Hematopoietic multipotent progenitor cell (in vitro differentiated cells): ENCODE data around the gene EXOSC7. TPM values are rescaled to one million over a fixed set of nuclear protein-coding genes. Genes with fewer than 3 reads are reported as not detected.

ENCODE experiments used
- DNase-seq, 3 donors: peaks; one replicate each; pipeline ENCODE4 v3.0.0-alpha.2; 2011 to 2015; ENCODE audit warnings: low read depth in 2 of 3, low spot score in 2 of 3
- total RNA-seq: library from RNA; depleted of rRNA; stranded (reverse); fragments of >200 nt; gene quantifications from one replicate; pipeline ENCODE4 v1.2.3, GENCODE V29; 2012

EXOSC7 gene
- total RNA-seq, 1 donor = 24.2 TPM

- no peak for DNase-seq
Observed at GRCh38 chr3:44991326-44991725, 15.3 kb downstream of the EXOSC7 start.

GRCh38 chr3:44992555-44993470, 16.8 kb downstream of the EXOSC7 start:
- peak in 2 of 3 donors; percentile 17 to 53 for DNase-seq

GRCh38 chr3:44993471-44994205, 17.6 kb downstream of the EXOSC7 start:
- DNase-seq = no peak

- DNase-seq = no peak
Observed at GRCh38 chr3:44995142-44995770, 19.2 kb downstream of the EXOSC7 start.

GRCh38 chr3:44996556-44996969, 20.5 kb downstream of the EXOSC7 start:
- no peak for DNase-seq

GRCh38 chr3:44999782-45000181, 23.7 kb downstream of the EXOSC7 start:
- no peak for DNase-seq

- DNase-seq = no peak
Observed at GRCh38 chr3:45000823-45001222, 24.8 kb downstream of the EXOSC7 start.

GRCh38 chr3:45001738-45002137, 25.7 kb downstream of the EXOSC7 start:
- DNase-seq = no peak

- no peak for DNase-seq
Observed at GRCh38 chr3:45002139-45002660, 26.2 kb downstream of the EXOSC7 start.

- DNase-seq = no peak
Observed at GRCh38 chr3:45002720-45003119, 26.7 kb downstream of the EXOSC7 start.

- DNase-seq = no peak
Observed at GRCh38 chr3:45003406-45003805, 27.4 kb downstream of the EXOSC7 start.

- DNase-seq = no peak
Observed at GRCh38 chr3:45003859-45004258, 27.8 kb downstream of the EXOSC7 start.

- DNase-seq = no peak
Observed at GRCh38 chr3:45007091-45007490, 31.0 kb downstream of the EXOSC7 start.

GRCh38 chr3:45008117-45008516, 32.1 kb downstream of the EXOSC7 start:
- DNase-seq = no peak

GRCh38 chr3:45009868-45010267, 33.8 kb downstream of the EXOSC7 start:
- DNase-seq = no peak

GRCh38 chr3:45010811-45011333, 34.8 kb downstream of the EXOSC7 start:
- DNase-seq = peak in 1 of 3 donors; percentile 26

- DNase-seq = peak in 2 of 3 donors; percentile 79 to 93
Observed at GRCh38 chr3:45011756-45012508, 35.9 kb downstream of the EXOSC7 start.

- no peak for DNase-seq
Observed at GRCh38 chr3:45012577-45012976, 36.5 kb downstream of the EXOSC7 start.

GRCh38 chr3:45016916-45017315, 40.9 kb downstream of the EXOSC7 start:
- no peak for DNase-seq

- peak in 2 of 3 donors; percentile 48 to 88 for DNase-seq
Observed at GRCh38 chr3:45017821-45018220, 41.8 kb downstream of the EXOSC7 start.
